AG04449 (cell line): Measurements from ENCODE around the gene ATP1A3.

ENCODE experiments used
- CTCF ChIA-PET: fragments of 350-600 bp; formaldehyde crosslinking; extraction: SDS; loops from one replicate; lab custom pipeline; 2021; ENCODE audit warnings: antibody characterized with exemption; lab: Yijun Ruan, JAX
- POLR2A ChIA-PET: fragments of 400-600, 350-600 bp; formaldehyde crosslinking; extraction: SDS; loops from one replicate; lab custom pipeline; 2020; ENCODE audit warnings: antibody characterized with exemption, inconsistent platforms; lab: Yijun Ruan, JAX
- DNase-seq: peaks from one replicate; pipeline ENCODE4 v3.0.0-alpha.2; 2010; ENCODE audit warnings: low read depth, low spot score
- H3K4me3 ChIP-seq: 2 replicates; pipeline ENCODE4 v1.5.1; 2011; ENCODE audit warnings: low read depth, mild to moderate bottlenecking, control low read depth, low read length
- TF ChIP-seq, protein P1 (sequence below): IDR thresholded peaks from one replicate; pipeline ENCODE4 v1.5.1; 2011; ENCODE audit warnings: mild to moderate bottlenecking, moderate library complexity, low read length, control low read depth, inconsistent platforms; ENCODE audit not compliant: insufficient read depth; ENCODE audit errors: missing control alignments

ATP1A3 gene

DNA sequence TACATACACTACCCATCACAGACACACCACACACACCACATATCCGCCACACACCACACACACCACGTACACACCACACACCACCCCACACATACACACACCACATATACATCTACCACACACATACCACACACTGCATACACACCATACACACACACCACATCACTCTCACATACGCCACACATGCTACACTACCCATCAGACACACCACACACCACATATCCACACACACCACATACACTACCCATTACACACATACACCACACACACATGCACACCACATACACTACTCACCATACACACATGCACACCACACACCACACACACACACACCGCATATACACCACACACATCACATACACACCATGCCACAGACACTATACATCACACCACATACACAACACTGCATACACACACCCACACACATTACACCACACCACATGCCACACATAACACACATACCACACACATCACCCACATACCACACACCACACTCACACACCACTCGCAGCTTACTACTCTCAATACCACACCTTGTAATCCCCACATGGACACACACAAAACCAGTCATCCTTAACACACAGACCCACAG, 75.3 kb downstream of the ATP1A3 start:
- no peak for DNase-seq
- TF ChIP-seq, protein P1, sequence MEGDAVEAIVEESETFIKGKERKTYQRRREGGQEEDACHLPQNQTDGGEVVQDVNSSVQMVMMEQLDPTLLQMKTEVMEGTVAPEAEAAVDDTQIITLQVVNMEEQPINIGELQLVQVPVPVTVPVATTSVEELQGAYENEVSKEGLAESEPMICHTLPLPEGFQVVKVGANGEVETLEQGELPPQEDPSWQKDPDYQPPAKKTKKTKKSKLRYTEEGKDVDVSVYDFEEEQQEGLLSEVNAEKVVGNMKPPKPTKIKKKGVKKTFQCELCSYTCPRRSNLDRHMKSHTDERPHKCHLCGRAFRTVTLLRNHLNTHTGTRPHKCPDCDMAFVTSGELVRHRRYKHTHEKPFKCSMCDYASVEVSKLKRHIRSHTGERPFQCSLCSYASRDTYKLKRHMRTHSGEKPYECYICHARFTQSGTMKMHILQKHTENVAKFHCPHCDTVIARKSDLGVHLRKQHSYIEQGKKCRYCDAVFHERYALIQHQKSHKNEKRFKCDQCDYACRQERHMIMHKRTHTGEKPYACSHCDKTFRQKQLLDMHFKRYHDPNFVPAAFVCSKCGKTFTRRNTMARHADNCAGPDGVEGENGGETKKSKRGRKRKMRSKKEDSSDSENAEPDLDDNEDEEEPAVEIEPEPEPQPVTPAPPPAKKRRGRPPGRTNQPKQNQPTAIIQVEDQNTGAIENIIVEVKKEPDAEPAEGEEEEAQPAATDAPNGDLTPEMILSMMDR = no peak
- H3K4me3 ChIP-seq = no peak overlapping the region
- ChIA-PET POLR2A (no interaction called here), CTCF (interaction anchor here (1.2 to 1.5 kb wide), 2 partner anchors 16 to 18 kb away, joined by 4 to 5 read pairs; no protein-coding TSS in a partner anchor)

DNA sequence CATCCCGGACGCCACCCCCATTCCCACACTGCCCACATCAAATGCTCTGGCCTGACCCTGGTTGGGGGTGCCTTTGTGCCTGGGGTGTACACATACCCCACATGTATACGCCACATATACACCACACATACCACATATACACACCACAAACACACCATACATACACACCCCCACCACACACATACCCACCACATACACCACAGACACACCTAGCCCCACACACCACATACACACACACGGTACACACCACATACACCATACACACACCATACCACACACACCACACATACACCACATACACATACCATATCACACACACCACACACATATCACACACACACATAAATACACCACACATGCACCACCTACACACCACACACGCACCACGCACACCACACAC, 75.9 kb downstream of the ATP1A3 start:
- CTCF ChIA-PET = no interaction called here
- H3K4me3 ChIP-seq = no peak overlapping the region
- POLR2A ChIA-PET = no interaction called here
- TF ChIP-seq, protein P1 = no peak
- DNase-seq = no peak

DNA sequence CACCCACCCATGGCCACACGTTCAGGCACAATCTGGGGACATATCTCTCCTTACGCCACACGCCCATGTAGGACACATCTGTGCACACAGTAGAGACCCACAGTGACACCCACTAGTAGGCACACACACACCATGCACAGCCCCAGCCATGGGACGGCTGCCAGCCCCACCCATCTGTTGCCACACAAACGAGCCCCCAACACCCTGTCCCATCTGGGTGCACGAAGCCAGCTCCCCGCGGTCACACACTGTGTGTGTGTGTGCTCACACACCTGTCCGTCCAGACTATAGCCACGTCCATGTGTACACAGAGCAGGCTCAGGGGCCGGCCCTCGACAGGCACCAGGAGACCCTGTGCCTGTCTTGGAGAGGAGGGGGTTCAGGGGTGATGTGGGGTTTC, 76.4 kb downstream of the ATP1A3 start:
- CTCF ChIA-PET = no interaction called here
- POLR2A ChIA-PET = no interaction called here

More for the DNA sequence above, 76.4 kb downstream of the ATP1A3 start:
- DNase-seq = no peak
- TF ChIP-seq, protein P1 = no peak
- no peak overlapping the region for H3K4me3 ChIP-seq
